GM12875 (cell line): Measurements from ENCODE around the gene TMEM151B.

Experiments used
- H3K4me3 ChIP-seq: one replicate; pipeline ENCODE4 v1.5.1; 2011; ENCODE audit warnings: low read depth, low read length, control low read depth
- TF ChIP-seq, protein P1 (sequence below): IDR thresholded peaks from 2 replicates; pipeline ENCODE4 v1.5.1; 2011; ENCODE audit warnings: low read depth, mild to moderate bottlenecking, control low read depth, inconsistent platforms, low read length, moderate library complexity, borderline replicate concordance; ENCODE audit not compliant: insufficient read depth

Gene TMEM151B

DNA sequence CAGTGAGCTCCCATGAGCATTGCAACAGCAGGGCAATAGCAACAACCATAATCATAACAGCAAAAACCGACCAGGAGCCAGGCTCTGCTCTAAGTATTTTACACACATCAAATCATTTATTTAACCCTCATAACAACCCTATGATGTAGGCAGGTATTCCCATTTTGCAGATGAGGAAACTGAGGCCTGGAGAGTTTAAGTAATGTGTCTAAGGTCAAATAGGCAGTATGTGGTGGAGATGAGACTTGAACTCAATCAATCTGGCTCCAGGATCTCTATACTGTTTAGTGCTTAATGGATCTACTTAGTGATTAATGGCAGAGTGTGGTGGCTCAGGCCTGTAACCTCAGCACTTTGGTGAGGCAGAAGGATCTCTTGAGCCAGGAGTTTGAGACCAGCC is 3.4 kb downstream of the TMEM151B start:
- TF ChIP-seq, protein P1, sequence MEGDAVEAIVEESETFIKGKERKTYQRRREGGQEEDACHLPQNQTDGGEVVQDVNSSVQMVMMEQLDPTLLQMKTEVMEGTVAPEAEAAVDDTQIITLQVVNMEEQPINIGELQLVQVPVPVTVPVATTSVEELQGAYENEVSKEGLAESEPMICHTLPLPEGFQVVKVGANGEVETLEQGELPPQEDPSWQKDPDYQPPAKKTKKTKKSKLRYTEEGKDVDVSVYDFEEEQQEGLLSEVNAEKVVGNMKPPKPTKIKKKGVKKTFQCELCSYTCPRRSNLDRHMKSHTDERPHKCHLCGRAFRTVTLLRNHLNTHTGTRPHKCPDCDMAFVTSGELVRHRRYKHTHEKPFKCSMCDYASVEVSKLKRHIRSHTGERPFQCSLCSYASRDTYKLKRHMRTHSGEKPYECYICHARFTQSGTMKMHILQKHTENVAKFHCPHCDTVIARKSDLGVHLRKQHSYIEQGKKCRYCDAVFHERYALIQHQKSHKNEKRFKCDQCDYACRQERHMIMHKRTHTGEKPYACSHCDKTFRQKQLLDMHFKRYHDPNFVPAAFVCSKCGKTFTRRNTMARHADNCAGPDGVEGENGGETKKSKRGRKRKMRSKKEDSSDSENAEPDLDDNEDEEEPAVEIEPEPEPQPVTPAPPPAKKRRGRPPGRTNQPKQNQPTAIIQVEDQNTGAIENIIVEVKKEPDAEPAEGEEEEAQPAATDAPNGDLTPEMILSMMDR = no peak
- no peak overlapping the region for H3K4me3 ChIP-seq

DNA sequence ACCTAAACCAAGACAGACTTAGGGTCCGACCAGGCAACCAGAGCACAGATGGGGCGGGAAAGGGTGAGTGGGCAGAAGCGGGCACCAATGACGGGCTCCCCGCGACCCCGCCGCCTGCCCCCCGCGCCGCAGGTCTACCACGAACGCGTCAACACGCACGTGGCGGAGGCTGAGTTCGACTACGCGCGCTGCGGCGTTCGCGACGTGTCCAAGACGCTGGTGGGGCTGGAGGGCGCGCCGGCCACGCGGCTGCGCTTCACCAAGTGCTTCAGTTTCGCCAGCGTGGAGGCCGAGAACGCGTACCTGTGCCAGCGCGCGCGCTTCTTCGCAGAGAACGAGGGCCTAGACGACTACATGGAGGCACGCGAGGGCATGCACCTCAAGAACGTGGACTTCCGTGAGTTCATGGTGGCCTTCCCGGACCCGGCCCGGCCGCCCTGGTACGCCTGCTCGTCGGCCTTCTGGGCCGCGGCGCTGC is 5.1 kb downstream of the TMEM151B start:
- TF ChIP-seq, protein P1 = no peak
- no peak overlapping the region for H3K4me3 ChIP-seq

DNA sequence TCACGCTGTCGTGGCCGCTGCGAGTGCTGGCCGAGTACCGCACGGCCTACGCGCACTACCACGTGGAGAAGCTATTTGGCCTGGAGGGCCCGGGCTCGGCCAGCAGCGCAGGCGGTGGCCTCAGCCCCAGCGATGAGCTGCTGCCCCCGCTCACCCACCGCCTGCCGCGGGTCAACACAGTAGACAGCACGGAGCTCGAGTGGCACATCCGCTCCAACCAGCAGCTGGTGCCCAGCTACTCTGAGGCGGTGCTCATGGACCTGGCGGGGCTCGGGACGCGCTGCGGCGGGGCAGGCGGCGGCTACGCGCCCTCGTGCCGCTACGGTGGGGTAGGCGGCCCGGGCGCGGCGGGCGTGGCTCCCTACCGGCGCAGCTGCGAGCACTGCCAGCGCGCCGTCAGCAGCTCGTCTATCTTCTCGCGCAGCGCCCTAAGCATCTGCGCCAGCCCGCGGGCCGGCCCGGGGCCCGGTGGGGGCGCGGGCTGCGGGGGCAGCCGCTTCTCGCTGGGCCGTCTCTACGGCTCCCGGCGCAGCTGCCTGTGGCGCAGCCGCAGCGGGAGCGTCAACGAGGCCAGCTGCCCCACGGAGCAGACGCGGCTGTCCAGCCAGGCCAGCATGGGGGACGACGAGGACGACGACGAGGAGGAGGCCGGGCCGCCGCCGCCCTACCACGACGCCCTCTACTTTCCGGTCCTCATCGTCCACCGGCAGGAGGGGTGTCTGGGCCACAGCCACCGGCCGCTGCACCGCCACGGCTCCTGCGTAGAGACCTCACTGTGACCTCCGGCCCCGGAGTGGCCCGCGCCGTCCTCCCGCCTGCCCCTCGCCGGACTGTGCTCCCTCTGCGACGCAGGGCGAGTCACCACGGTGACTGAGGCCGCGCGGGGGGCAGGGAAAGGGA is 5.7 kb downstream of the TMEM151B start:
- no peak overlapping the region for H3K4me3 ChIP-seq
- TF ChIP-seq, protein P1 = no peak

DNA sequence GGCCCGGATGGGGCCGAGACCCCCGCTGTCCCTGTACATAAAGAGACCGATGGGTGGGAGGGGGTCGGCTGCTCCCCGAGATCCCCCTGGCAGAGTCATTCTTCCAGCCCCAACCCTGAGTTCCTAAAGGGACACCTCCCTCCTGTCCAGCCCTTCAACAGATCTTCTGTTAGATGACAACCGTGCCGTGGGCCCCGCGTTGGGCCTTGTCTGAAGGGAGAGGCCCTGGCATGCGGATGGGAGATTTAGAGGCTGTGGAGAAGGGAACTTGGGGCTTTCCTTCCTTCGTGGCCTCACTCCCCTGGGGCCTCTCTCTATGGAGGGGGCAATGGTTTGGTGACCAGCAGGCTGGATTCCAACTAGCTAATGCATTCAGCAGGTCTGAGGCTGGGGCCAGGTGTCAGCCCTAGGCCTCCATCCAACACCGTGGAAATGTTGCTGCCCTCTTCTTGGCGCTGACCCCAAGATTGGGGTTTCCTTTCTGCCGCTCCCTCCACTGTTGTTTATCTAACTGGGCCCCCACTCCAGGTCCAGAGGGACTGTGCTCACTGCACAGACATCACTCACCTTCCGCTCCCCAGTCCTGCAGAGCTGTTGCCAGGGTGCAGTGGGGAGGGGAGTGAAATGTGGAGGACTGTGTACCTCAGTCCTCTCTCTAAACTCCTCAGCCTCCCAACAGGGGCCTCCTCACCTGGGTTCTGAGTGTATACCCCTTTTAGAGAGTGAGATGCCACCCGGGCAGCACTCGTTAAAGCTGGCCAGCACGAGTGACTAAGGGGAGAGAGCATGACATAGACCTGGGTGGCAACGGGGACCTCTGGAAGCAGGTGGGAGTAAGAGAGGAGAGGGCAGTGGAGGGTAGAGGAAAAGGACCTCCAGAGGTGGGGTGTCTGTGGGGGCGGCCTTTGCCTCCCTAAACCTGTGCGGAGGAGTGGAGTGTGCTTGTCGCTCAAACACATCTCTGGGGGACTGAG is 6.7 kb downstream of the TMEM151B start:
- TF ChIP-seq, protein P1 = no peak
- no peak overlapping the region for H3K4me3 ChIP-seq

DNA sequence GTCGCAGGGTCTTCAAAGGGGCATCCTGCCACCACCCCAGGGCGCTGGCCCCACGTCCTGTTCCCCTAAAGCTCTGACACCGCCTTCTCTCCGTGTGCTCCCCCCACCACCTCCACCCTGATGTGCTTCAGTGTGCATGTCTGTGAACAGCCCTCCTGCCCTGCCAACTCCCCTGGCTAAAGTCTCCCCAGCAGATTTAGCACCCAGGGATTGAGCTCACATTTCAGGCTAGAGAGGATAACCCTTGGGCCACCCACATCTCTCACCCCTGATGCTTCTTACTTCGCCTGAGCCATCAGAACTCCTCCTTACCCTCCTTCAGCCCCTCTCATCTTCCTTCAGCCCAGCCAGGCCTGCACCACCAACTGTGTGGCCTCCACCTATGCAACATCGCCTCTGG is 7.5 kb downstream of the TMEM151B start:
- TF ChIP-seq, protein P1 = no peak
- H3K4me3 ChIP-seq = no peak overlapping the region

DNA sequence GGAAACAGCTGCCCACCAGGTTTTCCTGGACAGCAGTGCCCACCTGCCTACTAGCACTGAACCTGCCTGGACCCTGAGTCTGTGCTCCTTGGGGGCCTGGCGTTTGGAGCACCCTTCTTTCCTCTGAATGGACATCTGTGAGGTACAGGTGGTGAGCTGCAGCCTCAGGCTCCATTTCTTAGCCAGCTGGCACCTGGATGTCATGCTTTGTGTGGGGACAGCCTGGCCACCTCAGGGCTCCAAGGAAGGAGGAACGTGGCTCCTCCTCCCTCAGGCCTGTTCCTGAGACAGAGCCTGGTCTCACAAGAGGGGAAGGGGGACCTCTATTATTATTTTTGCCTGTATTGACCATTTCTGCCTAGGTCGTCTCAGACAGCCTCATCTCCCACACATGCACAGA is 8.1 kb downstream of the TMEM151B start:
- TF ChIP-seq, protein P1 = no peak
- H3K4me3 ChIP-seq = no peak overlapping the region
